GM20000 (cell line): ENCODE measurements around the gene FAM187B.

Experiments used
- DNase-seq: peaks from one replicate; pipeline ENCODE4 v3.0.0; 2012; ENCODE audit warnings: low spot score
- TF ChIP-seq, protein P1 (sequence below): IDR thresholded peaks from 2 replicates; pipeline ENCODE4 v1.5.1; 2012; ENCODE audit warnings: mild to moderate bottlenecking, control low read depth; ENCODE audit errors: extremely low read depth, missing control alignments

Gene FAM187B

DNA sequence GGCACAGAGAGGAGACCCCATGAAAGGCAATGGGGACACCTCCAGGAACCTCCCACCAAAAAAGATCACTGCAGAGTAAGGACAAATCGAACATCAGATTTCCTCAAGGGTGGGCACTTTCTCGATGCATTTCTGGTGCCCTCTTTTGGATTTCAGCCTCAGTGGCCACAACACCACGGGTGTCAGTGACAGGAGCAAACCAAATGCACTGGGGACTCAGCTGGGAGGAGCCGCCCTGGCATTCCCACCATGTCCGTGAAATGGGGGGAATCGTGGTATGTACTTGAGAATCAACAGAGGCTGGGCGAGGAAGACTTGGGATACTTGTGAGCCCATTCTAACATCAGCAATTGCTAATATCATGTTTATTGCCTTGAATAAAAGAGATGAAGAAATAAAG is 16.3 kb downstream of the FAM187B start:
- TF ChIP-seq, protein P1, sequence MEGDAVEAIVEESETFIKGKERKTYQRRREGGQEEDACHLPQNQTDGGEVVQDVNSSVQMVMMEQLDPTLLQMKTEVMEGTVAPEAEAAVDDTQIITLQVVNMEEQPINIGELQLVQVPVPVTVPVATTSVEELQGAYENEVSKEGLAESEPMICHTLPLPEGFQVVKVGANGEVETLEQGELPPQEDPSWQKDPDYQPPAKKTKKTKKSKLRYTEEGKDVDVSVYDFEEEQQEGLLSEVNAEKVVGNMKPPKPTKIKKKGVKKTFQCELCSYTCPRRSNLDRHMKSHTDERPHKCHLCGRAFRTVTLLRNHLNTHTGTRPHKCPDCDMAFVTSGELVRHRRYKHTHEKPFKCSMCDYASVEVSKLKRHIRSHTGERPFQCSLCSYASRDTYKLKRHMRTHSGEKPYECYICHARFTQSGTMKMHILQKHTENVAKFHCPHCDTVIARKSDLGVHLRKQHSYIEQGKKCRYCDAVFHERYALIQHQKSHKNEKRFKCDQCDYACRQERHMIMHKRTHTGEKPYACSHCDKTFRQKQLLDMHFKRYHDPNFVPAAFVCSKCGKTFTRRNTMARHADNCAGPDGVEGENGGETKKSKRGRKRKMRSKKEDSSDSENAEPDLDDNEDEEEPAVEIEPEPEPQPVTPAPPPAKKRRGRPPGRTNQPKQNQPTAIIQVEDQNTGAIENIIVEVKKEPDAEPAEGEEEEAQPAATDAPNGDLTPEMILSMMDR = no peak
- DNase-seq = no peak

GRCh38 chr19:35211545-35212230 is 16.9 kb downstream of the FAM187B start:
- DNase-seq = no peak
- TF ChIP-seq, protein P1 = no peak

DNA sequence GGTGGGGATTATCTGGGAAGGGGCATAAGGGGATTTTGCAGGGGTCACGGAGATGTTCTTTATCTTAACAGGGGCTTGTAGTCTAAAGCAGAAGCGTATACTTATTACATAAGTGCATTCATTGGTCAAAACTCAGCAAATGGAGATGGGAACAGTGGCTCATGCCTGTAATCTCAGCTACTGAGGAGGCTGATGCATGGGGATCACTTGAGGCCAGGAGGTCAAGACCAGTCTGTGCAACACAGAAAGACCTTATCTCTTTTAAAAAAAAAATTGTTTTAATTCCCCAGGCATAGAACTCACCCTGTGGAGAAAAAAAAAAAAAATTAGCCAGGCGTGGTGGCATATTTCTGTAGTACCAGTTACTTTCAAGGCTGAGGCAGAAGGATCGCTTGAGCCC is 18.9 kb downstream of the FAM187B start:
- DNase-seq = no peak
- TF ChIP-seq, protein P1 = no peak

DNA sequence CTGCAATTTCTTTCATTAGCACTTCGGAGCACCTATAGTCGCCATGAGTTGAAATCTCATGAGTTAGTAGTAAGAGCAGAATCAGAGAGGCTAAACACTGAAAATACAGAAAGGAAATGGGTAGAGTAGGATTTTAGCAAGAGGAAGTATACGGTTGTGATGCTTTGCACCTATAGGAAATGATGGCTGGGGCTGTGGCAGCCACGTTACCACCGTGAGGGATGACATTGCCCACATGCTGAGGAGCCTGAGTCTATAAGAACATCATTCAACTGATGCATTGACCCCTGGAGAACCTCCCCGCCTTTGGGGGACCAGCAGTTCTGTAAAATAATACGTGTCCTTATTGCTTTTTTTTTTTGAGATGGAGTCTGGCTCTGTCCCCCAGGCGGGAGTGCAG is 20.4 kb downstream of the FAM187B start:
- TF ChIP-seq, protein P1 = no peak
- DNase-seq = no peak

- DNase-seq = no peak
- TF ChIP-seq, protein P1 = no peak
Measured at GRCh38 chr19:35207391-35207871, 21.1 kb downstream of the FAM187B start.

- DNase-seq = no peak
- TF ChIP-seq, protein P1 = no peak
Measured at GRCh38 chr19:35206855-35207254, 21.7 kb downstream of the FAM187B start.

GRCh38 chr19:35206379-35206778 is 22.2 kb downstream of the FAM187B start:
- DNase-seq = peak; percentile 40

More at GRCh38 chr19:35206379-35206778, 22.2 kb downstream of the FAM187B start:
- TF ChIP-seq, protein P1 = no peak
